ENCODE results near the gene SCGN. TPM values are rescaled to one million over a fixed set of nuclear protein-coding genes. Genes with fewer than 3 reads are reported as not detected.
"Not testable (repeated sequence)": the region's sequence is repeated elsewhere in the genome, so short reads cannot be mapped to it uniquely, and the experiment has no call there.

The SCGN gene
- total RNA-seq, 2 experiments from 2014 or later = not detected

- H3K36me3 Mint-ChIP-seq = peaks cover 2% of the 10 kb centered on the region
- peaks cover 3% of the 10 kb centered on the region for H3K9me3 Mint-ChIP-seq (ENCODE audit: low read depth)
- DNase-seq = no peak
- CTCF ChIA-PET = interaction anchor here (1.2 kb wide), 1 partner anchor 12 kb away, joined by 3 read pairs; no protein-coding TSS in a partner anchor
- no peaks in the 10 kb centered on the region for H3K4me1 Mint-ChIP-seq
- ATAC-seq = no peak
- H3K27ac Mint-ChIP-seq = no peak overlapping the region
- no peak overlapping the region for H3K4me3 Mint-ChIP-seq
- peaks cover 51% of the 10 kb centered on the region for H3K27me3 Mint-ChIP-seq
Measured at GRCh38 chr6:25731721-25732120, 79.7 kb downstream of the SCGN start.

GRCh38 chr6:25732468-25733198 lies 80.6 kb downstream of the SCGN start:
- H3K9me3 Mint-ChIP-seq (ENCODE audit: low read depth) = peaks cover 3% of the 10 kb centered on the region
- no peak overlapping the region for H3K27ac Mint-ChIP-seq
- H3K27me3 Mint-ChIP-seq = peaks cover 60% of the 10 kb centered on the region
- no peak for ATAC-seq
- no peak overlapping the region for H3K4me3 Mint-ChIP-seq
- CTCF ChIA-PET = interaction anchor here (1.2 kb wide), 1 partner anchor 12 kb away, joined by 3 read pairs; no protein-coding TSS in a partner anchor
- H3K36me3 Mint-ChIP-seq = peaks cover 2% of the 10 kb centered on the region
- H3K4me1 Mint-ChIP-seq = no peaks in the 10 kb centered on the region
- no peak for DNase-seq

GRCh38 chr6:25735261-25735660 lies 83.2 kb downstream of the SCGN start:
- ATAC-seq (no peak), DNase-seq (no peak)
- CTCF ChIA-PET = no interaction called here
- Mint-ChIP-seq H3K4me1 (no peaks in the 10 kb centered on the region), H3K9me3 (ENCODE audit: low read depth) (peaks cover 5% of the 10 kb centered on the region), H3K27me3 (peaks cover 65% of the 10 kb centered on the region), H3K4me3 (no peak overlapping the region), H3K27ac (no peak overlapping the region), H3K36me3 (peaks cover 2% of the 10 kb centered on the region)

- Mint-ChIP-seq H3K27me3 (peaks cover 8% of the 10 kb centered on the region), H3K27ac (no peak overlapping the region), H3K4me3 (no peak overlapping the region), H3K36me3 (no peaks in the 10 kb centered on the region), H3K9me3 (ENCODE audit: low read depth) (peaks cover 2% of the 10 kb centered on the region), H3K4me1 (no peaks in the 10 kb centered on the region)
- ATAC-seq (no peak), DNase-seq (no peak)
- CTCF ChIA-PET = interaction anchor here (1.5 kb wide), 1 partner anchor 10 kb away, joined by 3 read pairs; the partner anchor contains the start of gene SLC17A4
Measured at GRCh38 chr6:25743868-25744267, 91.9 kb downstream of the SCGN start.

- no peak for ATAC-seq
- no peak for DNase-seq
- H3K9me3 Mint-ChIP-seq (ENCODE audit: low read depth) = peaks cover under 1% of the 10 kb centered on the region
- H3K4me3 Mint-ChIP-seq = no peak overlapping the region
- no peaks in the 10 kb centered on the region for H3K27me3 Mint-ChIP-seq
- no peaks in the 10 kb centered on the region for H3K4me1 Mint-ChIP-seq
- no peaks in the 10 kb centered on the region for H3K36me3 Mint-ChIP-seq
- H3K27ac Mint-ChIP-seq = no peak overlapping the region
- CTCF ChIA-PET = interaction anchor here (0.7 kb wide), 1 partner anchor 14 kb away, joined by 3 read pairs; no protein-coding TSS in a partner anchor
Measured at GRCh38 chr6:25745836-25746235, 93.8 kb downstream of the SCGN start.

GRCh38 chr6:25746968-25747367 lies 95.0 kb downstream of the SCGN start:
- no peak for ATAC-seq
- CTCF ChIA-PET = no interaction called here

GRCh38 chr6:25747477-25747876 lies 95.5 kb downstream of the SCGN start:
- Mint-ChIP-seq H3K36me3 (no peaks in the 10 kb centered on the region), H3K9me3 (ENCODE audit: low read depth) (no peaks in the 10 kb centered on the region), H3K27ac (no peak overlapping the region), H3K4me1 (no peaks in the 10 kb centered on the region), H3K27me3 (no peaks in the 10 kb centered on the region), H3K4me3 (no peak overlapping the region)
- CTCF ChIA-PET = no interaction called here
- DNase-seq (no peak), ATAC-seq (no peak)

More at GRCh38 chr6:25746968-25747367, 95.0 kb downstream of the SCGN start:
- Mint-ChIP-seq H3K4me3 (no peak overlapping the region), H3K4me1 (no peaks in the 10 kb centered on the region), H3K9me3 (ENCODE audit: low read depth) (no peaks in the 10 kb centered on the region), H3K36me3 (no peaks in the 10 kb centered on the region), H3K27me3 (no peaks in the 10 kb centered on the region), H3K27ac (no peak overlapping the region)
- no peak for DNase-seq

- Mint-ChIP-seq H3K27me3 (no peaks in the 10 kb centered on the region), H3K9me3 (ENCODE audit: low read depth) (no peaks in the 10 kb centered on the region), H3K4me3 (no peak overlapping the region), H3K27ac (no peak overlapping the region), H3K4me1 (no peaks in the 10 kb centered on the region), H3K36me3 (no peaks in the 10 kb centered on the region)
- CTCF ChIA-PET = no interaction called here
- ATAC-seq = no peak
- no peak for DNase-seq
Measured at GRCh38 chr6:25748049-25748448, 96.0 kb downstream of the SCGN start.

- CTCF ChIA-PET, H3K4me1 Mint-ChIP-seq, ATAC-seq: not testable (repeated sequence)
Measured at GRCh38 chr6:25748601-25749517, 96.8 kb downstream of the SCGN start.

GRCh38 chr6:25749837-25750236 lies 97.8 kb downstream of the SCGN start:
- H3K9me3 Mint-ChIP-seq (ENCODE audit: low read depth) = no peaks in the 10 kb centered on the region
- H3K27me3 Mint-ChIP-seq = peaks cover 5% of the 10 kb centered on the region
- H3K36me3 Mint-ChIP-seq = no peaks in the 10 kb centered on the region
- no peak for ATAC-seq
- DNase-seq = no peak
- CTCF ChIA-PET = interaction anchor here (1.6 kb wide), 1 partner anchor 10 kb away, joined by 8 read pairs; no protein-coding TSS in a partner anchor
- H3K27ac Mint-ChIP-seq = no peak overlapping the region
- H3K4me1 Mint-ChIP-seq = no peaks in the 10 kb centered on the region
- H3K4me3 Mint-ChIP-seq = no peak overlapping the region

More at GRCh38 chr6:25748601-25749517, 96.8 kb downstream of the SCGN start:
- not testable (repeated sequence) for DNase-seq; H3K27ac Mint-ChIP-seq; H3K9me3 Mint-ChIP-seq (ENCODE audit: low read depth); H3K27me3 Mint-ChIP-seq; H3K36me3 Mint-ChIP-seq; H3K4me3 Mint-ChIP-seq

GRCh38 chr6:25750906-25751305 lies 98.9 kb downstream of the SCGN start:
- Mint-ChIP-seq H3K36me3 (no peaks in the 10 kb centered on the region), H3K4me1 (no peaks in the 10 kb centered on the region), H3K4me3 (no peak overlapping the region), H3K27me3 (peaks cover 10% of the 10 kb centered on the region), H3K27ac (no peak overlapping the region), H3K9me3 (ENCODE audit: low read depth) (no peaks in the 10 kb centered on the region)
- DNase-seq = no peak
- CTCF ChIA-PET = interaction anchor here (1.6 kb wide), 1 partner anchor 9 kb away, joined by 8 read pairs; no protein-coding TSS in a partner anchor
- no peak for ATAC-seq

All from activated CD8-positive, alpha-beta memory T cell treated with anti-CD3 and anti-CD28 coated beads, Interleukin-2, amount 10 ng/mL, durations not matched to agents 7 days and 5 days (primary cell).